ENCODE data around the gene ZFYVE16. TPM values are rescaled to one million over a fixed set of nuclear protein-coding genes. Genes with fewer than 3 reads are reported as not detected.
"Not testable (repeated sequence)": the region's sequence is repeated elsewhere in the genome, so short reads cannot be mapped to it uniquely, and the experiment has no call there.

The ZFYVE16 gene
- total and polyA plus RNA-seq, 2 donors from 2014 or later = 10.2 to 39.4 TPM

DNA sequence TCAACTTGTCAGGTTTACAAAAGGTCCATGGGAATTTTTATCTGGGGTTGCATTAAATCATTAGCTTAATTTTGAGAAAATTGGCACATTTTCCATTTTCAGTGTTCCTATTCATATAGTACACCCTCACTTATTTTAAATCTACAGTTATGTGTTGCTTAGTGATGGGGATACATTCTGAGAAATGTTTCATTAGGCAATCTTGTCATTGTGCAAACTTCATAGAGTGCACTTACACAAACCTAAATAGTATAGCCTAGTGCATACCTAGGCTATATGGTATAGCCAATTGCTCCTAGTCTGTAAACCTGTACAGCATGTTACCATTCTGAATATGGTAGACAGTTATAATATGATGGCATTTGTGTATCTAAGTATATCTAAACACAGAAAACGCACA is 60.3 kb downstream of the ZFYVE16 start:
- intact Hi-C loops (cut with DNase I) = no loop called here
- H3K4me3 ChIP-seq (ENCODE audit: low read length in 3 of 3) = no peak overlapping the region
- peaks cover 4 to 16% (median 15%) of the 10 kb centered on the region in 3 donors for H3K36me3 ChIP-seq (ENCODE audit: control insufficient read depth in 2 of 3, insufficient read depth in 3 of 3, low read length in 3 of 3)
- no peak overlapping the region for H3K9ac ChIP-seq (ENCODE audit: low read length in 3 of 3)
- no peaks in the 10 kb centered on the region for H3K4me1 ChIP-seq (ENCODE audit: control insufficient read depth in 2 of 3, insufficient read depth in 2 of 3, low read depth in 1 of 3, low read length in 3 of 3)
- DNase-seq = no peak
- no peak for FAIRE-seq
- H3K9me3 ChIP-seq (ENCODE audit: control insufficient read depth in 2 of 3, insufficient read depth in 1 of 3, low read length in 3 of 3) = peaks cover 3 to 8% (median 5%) of the 10 kb centered on the region in 3 donors
- TF ChIP-seq, protein P1, sequence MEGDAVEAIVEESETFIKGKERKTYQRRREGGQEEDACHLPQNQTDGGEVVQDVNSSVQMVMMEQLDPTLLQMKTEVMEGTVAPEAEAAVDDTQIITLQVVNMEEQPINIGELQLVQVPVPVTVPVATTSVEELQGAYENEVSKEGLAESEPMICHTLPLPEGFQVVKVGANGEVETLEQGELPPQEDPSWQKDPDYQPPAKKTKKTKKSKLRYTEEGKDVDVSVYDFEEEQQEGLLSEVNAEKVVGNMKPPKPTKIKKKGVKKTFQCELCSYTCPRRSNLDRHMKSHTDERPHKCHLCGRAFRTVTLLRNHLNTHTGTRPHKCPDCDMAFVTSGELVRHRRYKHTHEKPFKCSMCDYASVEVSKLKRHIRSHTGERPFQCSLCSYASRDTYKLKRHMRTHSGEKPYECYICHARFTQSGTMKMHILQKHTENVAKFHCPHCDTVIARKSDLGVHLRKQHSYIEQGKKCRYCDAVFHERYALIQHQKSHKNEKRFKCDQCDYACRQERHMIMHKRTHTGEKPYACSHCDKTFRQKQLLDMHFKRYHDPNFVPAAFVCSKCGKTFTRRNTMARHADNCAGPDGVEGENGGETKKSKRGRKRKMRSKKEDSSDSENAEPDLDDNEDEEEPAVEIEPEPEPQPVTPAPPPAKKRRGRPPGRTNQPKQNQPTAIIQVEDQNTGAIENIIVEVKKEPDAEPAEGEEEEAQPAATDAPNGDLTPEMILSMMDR (IDR thresholded peaks at IDR 0.05; ENCODE audit: borderline replicate concordance, extremely low read depth, insufficient read depth) = no peak
- no peaks in the 10 kb centered on the region for H3K27me3 ChIP-seq (ENCODE audit: control insufficient read depth, insufficient read depth, low read length)
- H3K27ac ChIP-seq (ENCODE audit: low read depth in 2 of 2, low read length in 2 of 2) = no peak overlapping the region

DNA sequence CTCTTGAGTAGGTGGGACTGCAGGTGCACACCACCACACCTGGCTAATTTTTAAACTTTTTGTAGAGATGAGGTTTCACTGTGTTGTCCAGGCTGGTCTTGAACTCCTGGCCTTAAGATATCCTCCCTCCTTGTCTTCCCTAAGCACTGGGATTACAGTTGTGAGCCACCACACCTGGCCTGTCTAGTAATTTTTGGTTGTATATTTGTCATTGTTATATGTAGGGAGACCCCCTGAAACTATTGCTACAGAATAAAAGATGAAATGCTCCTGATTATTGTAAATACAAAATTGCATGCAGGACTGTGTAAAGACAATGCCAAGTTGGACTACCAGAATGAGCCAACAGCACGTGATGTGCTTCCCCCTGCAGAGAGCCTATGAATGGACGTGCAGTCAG is 62.8 kb downstream of the ZFYVE16 start:
- DNase-seq; H3K9ac ChIP-seq (ENCODE audit: low read length in 3 of 3); H3K27ac ChIP-seq (ENCODE audit: low read depth in 2 of 2, low read length in 2 of 2); intact Hi-C loops (cut with DNase I); H3K4me1 ChIP-seq (ENCODE audit: control insufficient read depth in 2 of 3, insufficient read depth in 2 of 3, low read depth in 1 of 3, low read length in 3 of 3); FAIRE-seq; H3K27me3 ChIP-seq (ENCODE audit: control insufficient read depth, insufficient read depth, low read length); H3K9me3 ChIP-seq (ENCODE audit: control insufficient read depth in 2 of 3, insufficient read depth in 1 of 3, low read length in 3 of 3); H3K4me3 ChIP-seq (ENCODE audit: low read length in 3 of 3): not testable (repeated sequence)
- H3K36me3 ChIP-seq (ENCODE audit: control insufficient read depth in 2 of 3, insufficient read depth in 3 of 3, low read length in 3 of 3) = peaks cover 5 to 28% (median 11%) of the 10 kb centered on the region in 3 donors

DNA sequence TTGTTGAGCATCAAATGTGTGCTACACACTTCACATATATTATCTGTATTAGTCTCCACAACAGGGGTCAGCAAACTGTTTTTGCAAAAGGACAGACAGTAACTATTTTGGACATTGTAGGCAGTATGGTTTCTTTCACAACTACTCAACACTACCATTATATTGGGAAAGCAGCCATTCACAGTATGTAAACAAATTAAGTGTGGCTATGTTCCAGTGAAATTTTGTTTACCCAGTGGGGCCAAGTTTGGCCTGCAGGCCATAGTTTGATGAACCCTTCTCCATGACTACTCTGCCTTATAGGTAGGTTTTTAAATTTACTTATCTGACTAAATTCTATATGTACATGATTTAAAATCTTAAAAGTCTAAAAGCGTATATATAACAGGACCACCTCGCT is 67.1 kb downstream of the ZFYVE16 start:
- intact Hi-C loops (cut with DNase I) = no loop called here
- no peak overlapping the region for H3K4me3 ChIP-seq (ENCODE audit: low read length in 3 of 3)

DNA sequence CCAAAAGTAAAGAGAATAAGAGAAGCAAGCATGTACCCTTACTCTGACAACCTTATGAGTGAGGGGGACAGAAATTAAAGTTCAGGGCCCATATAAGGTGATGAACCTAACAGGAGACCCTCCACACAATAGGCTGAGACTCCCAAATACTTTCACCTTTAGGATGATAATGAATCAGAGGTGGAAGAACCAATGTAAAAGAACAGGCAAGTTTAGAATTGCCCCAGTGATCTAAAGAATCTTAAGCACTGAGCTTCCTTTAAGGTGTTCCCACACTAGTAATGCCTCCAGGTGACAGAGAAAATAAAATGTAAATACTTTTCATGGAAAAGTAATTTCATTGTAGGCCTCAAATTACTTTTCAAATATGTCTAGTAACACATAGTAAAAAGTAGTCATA is 71.8 kb downstream of the ZFYVE16 start:
- Histone ChIP-seq H3K36me3 (ENCODE audit: control insufficient read depth in 2 of 3, insufficient read depth in 3 of 3, low read length in 3 of 3) (peaks cover 3 to 8% (median 6%) of the 10 kb centered on the region in 3 donors), H3K9ac (ENCODE audit: low read length in 3 of 3) (no peak overlapping the region), H3K4me3 (ENCODE audit: low read length in 3 of 3) (no peak overlapping the region), H3K9me3 (ENCODE audit: control insufficient read depth in 2 of 3, insufficient read depth in 1 of 3, low read length in 3 of 3) (peaks cover 1 to 4% (median 2%) of the 10 kb centered on the region in 3 donors), H3K27me3 (ENCODE audit: control insufficient read depth, insufficient read depth, low read length) (no peaks in the 10 kb centered on the region), H3K4me1 (ENCODE audit: control insufficient read depth in 2 of 3, insufficient read depth in 2 of 3, low read depth in 1 of 3, low read length in 3 of 3) (no peaks in the 10 kb centered on the region), H3K27ac (ENCODE audit: low read depth in 2 of 2, low read length in 2 of 2) (no peak overlapping the region)
- intact Hi-C loops (cut with DNase I) = no loop called here
- DNase-seq (no peak), FAIRE-seq (no peak)
- TF ChIP-seq, protein P1 (IDR thresholded peaks at IDR 0.05; ENCODE audit: borderline replicate concordance, extremely low read depth, insufficient read depth) = no peak

More for the DNA sequence above, 67.1 kb downstream of the ZFYVE16 start:
- H3K27me3 ChIP-seq (ENCODE audit: control insufficient read depth, insufficient read depth, low read length) = no peaks in the 10 kb centered on the region
- H3K27ac ChIP-seq (ENCODE audit: low read depth in 2 of 2, low read length in 2 of 2) = no peak overlapping the region
- peaks cover 2 to 6% (median 3%) of the 10 kb centered on the region in 3 donors for H3K9me3 ChIP-seq (ENCODE audit: control insufficient read depth in 2 of 3, insufficient read depth in 1 of 3, low read length in 3 of 3)
- TF ChIP-seq, protein P1 (IDR thresholded peaks at IDR 0.05; ENCODE audit: borderline replicate concordance, extremely low read depth, insufficient read depth) = no peak
- DNase-seq (no peak), FAIRE-seq (no peak)
- no peak overlapping the region for H3K9ac ChIP-seq (ENCODE audit: low read length in 3 of 3)
- H3K36me3 ChIP-seq (ENCODE audit: control insufficient read depth in 2 of 3, insufficient read depth in 3 of 3, low read length in 3 of 3) = peaks cover 5 to 23% (median 9%) of the 10 kb centered on the region in 3 donors
- H3K4me1 ChIP-seq (ENCODE audit: control insufficient read depth in 2 of 3, insufficient read depth in 2 of 3, low read depth in 1 of 3, low read length in 3 of 3) = no peaks in the 10 kb centered on the region

All from kidney (tissue), 14 donors.